DLD1 (cell line): ENCODE results near the gene TALDO1.

Experiments
- in situ Hi-C: cut with HindIII; loops from 2 replicates; pipeline ENCODE4 v1.10.0; 2017; ENCODE audit warnings: low sequenced_read_pairs

Gene TALDO1

DNA sequence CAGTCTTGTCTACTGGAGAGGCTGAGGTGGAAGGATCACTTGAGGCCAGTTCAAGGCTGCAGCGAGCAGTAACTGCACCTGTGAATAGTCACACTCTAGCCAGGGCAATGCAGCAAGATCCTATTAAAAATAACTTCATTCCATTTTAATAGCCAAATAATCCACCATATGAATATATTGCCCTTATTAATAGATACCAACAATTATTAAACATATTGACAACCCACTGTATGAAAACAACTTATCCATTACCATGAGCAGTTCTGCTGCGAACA lies 19.6 kb downstream of the TALDO1 start:
- in situ Hi-C loops, result loop anchor here (25.0 kb wide), 1 partner anchor 105 kb away; no protein-coding TSS in a partner anchor

DNA sequence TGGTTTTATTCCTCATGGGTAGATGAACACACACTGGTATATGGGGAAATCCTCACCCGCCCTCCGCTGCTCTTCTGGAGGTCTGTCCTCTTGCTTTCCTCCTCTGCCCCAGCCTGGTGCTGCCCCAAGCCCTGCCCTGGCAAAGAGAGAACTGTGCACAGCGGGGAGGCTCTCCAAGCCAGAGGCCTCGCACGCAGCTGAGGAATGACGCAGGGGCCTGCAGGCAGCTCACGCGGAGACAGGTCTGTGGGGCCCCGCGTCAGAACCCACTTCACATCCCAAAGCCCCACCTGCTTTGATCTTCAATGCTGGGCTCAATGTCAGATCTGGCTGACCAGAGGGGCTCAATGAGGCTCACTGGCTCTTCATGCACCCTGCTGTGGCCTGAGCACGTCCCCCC lies 20.0 kb downstream of the TALDO1 start:
- in situ Hi-C loops, result loop anchor here (25.0 kb wide), 1 partner anchor 105 kb away; no protein-coding TSS in a partner anchor

DNA sequence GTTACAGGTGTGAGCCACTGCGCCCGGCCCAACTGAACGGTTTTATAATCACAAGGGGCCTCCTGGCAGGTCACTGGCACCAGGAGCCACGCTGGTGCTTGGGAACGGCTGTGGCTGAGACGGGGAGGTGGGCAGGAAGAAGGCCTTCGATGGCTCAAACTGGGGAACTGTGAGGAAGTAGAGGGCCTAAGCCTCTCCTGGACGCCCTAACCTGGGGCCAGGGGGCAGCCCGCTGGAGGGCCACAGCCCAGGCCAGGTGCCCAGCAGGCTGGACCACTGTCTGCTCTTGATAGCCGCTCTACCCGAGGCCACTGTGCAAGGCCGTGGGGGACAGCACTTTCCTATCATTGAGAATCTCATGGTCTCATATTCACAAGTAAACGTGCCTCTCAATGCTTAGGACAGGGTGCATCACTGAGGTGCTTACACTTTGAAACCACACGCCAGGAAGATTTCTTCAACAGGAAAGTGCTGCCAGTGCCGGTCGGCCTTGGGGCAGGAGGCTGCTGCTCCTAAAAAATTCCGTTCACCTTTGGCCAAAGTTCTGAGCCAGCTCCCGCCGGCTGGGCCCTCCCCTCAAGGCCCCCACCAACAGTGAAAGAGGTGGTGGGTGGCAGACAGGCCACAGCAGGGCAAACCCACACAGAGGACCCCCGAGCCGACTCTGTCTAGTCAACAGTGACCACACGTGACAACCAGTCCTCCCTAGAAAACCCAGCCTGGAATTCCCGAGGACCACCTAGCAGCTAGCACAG lies 22.8 kb downstream of the TALDO1 start:
- in situ Hi-C loops, result loop anchor here (25.0 kb wide), 1 partner anchor 108 kb away; no protein-coding TSS in a partner anchor

DNA sequence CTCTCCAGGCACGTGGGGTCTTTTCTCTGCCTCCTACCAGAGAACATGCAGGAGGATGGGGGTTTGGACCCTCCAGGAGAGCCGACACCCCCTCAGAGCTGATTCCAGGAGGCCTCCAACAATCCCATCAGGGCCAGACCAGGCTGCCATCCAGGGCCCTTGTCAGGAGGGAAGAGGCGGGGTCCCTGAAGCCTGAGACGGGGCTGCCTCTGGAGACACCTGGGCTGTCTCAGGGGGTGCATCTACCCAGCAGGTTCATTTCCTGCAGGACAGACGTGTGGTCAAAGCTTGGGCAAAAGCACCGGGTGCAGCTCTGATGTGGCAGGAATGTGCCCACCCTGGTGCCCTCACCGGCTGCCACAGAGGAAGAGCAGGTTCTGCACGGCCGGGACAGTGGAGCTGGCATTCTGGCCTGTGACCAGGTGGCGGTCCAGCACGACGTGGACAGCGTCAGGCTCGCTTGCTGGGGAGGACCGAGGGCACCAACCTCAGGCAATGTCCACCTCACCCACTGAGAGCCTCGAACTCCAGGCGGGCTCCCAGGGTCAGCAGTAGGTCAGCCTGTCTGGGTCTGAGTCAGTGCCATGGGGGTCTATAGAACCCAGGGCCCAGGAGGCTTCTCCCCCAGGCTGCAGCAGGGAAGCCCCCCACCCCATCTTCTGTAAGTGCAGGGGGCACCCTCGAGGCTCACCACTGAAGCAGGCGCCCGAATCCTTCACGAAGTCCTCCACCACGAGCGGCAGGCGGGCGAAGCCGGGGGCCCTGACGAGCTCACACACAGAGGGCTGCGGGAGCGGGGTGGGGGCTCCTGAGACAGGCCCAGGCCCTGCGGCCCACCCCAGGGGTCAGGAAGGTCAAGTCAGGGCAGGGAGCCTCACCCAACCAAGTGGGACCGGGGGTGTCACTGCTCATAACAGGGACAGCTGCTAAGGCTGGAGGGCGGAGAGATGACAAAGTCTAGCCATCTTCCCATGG lies 23.7 kb downstream of the TALDO1 start:
- in situ Hi-C loops, result loop anchor here (25.0 kb wide), 1 partner anchor 109 kb away; no protein-coding TSS in a partner anchor

DNA sequence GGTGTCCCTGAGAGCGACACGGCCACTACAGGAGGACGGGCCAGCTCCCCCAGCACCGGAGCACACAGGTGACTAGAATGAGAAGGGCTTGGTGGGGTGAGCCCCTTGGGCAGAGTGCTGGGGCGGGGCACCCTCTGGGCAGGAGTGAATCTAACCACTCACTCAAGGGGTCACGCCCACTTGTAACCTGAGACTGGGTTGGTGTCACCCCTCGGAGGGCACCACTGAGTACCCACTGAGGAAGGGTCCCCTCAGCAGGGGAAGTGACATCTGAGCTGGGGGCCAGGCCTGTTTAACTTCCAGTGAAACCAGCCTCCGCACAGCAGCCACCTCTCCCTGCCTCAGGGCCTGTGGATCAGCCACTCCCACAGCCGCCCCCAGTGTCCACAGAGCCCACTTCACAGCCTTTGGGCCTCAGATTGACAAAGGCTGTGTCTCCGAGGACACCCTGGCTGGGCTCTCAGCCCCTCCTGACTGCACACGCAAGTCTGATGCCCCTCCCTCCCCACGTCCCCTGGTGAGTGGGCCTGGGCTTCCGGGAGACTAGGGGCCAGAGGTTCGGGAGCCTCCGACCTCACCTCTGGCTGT lies 24.4 kb downstream of the TALDO1 start:
- in situ Hi-C loops, result loop anchor here (25.0 kb wide), 1 partner anchor 109 kb away; no protein-coding TSS in a partner anchor

DNA sequence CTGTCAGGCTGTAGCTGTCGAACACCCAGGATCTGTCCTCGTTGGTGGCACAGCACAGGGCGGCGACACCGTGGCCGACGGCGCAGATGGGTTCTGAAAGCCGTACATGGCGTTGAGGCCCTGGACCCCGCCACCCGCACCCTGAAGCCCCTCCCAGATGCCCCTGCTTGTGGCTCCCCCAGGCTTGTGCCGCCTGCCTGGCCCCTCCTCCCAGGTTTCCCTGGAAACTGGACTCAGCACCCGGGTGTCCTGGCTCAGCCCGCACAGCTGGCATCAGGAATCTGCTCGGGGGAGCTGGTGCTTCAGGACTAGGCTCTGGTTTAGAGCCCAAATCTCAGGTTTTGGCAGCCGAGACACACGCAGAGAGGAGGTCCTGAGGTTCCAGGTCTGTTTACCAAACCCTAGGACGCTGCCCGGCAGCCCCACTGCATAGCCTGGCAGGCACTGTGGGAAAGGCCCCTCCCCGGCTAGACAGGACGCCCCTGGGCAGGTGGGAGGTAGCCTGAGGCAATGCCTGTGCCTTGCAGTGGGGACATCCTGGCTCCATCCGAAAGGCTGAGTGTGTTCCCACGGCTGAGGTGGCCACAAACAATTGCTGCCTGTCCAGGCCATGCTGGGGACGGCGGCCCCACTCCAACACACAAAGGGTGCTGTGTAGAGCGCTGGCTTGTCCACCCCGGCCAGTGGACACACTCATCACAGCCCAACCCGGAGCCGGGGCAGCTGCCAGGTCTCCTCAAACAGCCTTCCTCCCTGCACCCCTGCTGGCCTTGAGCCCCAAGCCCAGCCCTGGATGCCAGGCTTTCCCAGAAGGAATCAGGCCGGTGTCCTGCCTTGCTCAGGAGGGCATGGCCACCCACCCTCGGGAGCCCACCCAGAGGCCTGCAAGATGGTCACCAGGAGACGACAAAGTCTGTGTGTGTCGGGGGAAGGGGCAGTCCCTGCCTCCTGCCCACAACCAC lies 25.4 kb downstream of the TALDO1 start:
- in situ Hi-C loops, result loop anchor here (25.0 kb wide), 1 partner anchor 110 kb away; no protein-coding TSS in a partner anchor

DNA sequence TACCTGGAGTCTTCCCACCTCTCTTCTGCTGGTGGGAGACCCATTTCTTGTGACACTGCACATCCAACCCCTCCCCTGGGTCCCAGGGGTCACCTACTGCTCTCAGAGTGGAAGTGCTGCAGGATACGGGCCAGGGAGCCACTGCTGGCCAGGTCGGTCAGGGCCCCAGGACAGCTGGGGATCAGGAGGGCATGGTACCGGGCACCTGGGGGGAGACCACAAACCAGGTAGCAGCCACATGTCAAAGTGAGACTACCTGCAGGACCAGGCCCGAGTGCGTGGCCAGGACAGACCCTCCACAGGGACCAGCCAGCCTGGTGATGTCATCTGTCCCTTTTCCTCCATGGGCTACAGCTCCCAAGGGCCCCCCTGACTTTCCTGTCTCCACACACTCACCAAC lies 26.2 kb downstream of the TALDO1 start:
- in situ Hi-C loops, result loop anchor here (25.0 kb wide), 1 partner anchor 111 kb away; no protein-coding TSS in a partner anchor

DNA sequence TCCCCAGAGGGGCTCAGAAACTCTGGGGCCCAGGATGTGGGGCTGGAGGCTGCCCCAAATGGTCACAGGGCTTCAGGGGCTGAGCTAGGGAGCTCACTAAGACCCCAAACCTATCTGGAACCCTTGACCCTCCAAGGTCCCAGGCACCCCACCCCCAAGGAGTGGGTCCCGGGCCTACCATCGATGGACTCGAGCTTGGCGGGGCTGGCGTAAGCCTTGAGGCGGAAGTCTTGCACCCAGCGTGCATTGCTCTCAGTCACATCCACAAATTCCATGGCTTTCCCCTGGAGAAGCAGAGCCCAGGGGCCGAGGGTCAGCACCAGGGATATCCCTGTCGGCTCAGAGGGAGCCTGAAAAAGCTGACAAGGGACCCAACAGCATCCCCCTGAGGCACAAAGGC lies 26.6 kb downstream of the TALDO1 start:
- in situ Hi-C loops, result loop anchor here (25.0 kb wide), 1 partner anchor 112 kb away; no protein-coding TSS in a partner anchor

DNA sequence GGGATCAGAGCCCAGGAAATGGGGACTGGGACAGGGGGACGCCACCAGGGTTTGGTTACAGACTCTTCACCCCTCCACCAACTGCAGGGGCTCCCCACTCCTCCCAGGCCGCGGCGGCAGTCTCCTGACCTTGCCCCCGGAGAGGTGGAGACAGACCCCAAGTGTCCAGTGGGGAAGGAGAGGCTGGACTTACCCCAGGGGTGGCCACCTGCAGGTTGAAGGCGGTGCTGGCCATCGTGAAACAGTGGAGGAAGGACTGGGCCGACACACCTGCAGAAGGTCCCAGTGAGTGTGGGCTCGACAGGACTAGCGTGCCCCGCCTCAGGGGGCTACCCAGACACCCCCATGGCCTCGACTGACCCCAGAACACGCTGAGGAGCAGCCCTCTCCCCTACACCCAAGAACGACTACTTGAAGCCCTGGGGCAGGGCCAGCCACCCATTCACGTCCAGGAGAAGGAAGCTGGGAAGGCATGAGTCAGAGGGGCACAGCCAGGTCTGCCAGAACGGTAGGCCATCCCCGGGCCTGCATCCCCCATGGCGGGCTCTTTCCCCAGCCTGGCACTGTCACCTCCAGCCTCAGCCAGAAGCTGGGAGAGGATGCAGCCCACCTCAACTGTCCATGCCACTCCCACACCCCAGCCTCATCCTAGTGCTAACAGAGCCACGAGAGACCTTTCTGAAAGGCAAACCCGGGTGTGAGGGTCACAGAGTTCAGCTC lies 27.8 kb downstream of the TALDO1 start:
- in situ Hi-C loops, result loop anchor here (25.0 kb wide), 1 partner anchor 113 kb away; no protein-coding TSS in a partner anchor

DNA sequence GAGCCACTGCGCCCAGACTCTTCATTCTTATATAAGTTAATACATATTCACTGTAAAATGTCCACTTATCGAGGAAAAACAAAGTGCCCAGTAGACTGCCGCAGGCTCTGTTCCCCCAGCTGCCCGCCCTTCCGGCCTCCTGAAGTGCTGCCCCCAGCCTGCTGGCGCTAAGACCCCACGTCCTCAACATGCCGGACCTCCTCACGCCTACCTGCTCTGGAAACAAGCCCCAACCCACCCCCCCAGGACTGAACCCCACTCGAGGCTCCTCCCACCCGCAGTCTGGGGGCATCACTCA lies 28.9 kb downstream of the TALDO1 start:
- in situ Hi-C loops, result no loop called here

DNA sequence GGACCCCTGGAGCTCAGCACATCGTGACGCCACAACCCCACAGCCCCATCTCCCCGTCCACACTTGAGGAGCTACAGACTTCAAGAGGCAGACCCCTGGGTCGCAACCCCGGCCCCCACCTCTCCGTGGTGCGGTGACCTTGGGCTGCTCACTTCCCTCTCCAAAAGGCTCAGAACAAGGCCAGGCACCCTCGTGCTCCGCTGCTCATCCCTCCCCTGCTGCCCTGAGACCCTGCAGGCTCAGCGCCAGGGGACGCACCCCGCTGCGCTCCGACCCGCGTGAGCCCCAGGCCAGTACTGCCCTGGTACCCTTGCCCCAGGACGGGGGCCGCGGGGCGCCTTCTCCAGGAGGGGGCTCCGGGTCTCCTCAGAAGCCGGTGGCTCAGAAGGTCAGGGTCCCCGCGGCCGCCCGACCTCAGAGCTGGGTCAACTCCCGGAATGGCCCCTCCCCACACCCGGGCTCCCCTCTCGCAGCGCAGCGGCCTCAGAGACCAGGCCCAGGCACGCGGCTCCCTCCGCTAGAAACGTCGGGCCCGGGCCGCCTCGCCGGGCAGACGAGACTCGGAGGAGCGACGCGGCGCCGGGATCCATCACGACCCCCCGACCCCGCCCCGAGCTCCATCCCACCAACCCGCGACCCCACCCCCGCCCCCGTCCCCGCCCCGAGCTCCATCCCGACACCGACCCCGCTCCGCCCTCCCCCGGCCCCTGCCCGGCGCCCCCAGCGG lies 29.5 kb downstream of the TALDO1 start:
- in situ Hi-C loops, result no loop called here

DNA sequence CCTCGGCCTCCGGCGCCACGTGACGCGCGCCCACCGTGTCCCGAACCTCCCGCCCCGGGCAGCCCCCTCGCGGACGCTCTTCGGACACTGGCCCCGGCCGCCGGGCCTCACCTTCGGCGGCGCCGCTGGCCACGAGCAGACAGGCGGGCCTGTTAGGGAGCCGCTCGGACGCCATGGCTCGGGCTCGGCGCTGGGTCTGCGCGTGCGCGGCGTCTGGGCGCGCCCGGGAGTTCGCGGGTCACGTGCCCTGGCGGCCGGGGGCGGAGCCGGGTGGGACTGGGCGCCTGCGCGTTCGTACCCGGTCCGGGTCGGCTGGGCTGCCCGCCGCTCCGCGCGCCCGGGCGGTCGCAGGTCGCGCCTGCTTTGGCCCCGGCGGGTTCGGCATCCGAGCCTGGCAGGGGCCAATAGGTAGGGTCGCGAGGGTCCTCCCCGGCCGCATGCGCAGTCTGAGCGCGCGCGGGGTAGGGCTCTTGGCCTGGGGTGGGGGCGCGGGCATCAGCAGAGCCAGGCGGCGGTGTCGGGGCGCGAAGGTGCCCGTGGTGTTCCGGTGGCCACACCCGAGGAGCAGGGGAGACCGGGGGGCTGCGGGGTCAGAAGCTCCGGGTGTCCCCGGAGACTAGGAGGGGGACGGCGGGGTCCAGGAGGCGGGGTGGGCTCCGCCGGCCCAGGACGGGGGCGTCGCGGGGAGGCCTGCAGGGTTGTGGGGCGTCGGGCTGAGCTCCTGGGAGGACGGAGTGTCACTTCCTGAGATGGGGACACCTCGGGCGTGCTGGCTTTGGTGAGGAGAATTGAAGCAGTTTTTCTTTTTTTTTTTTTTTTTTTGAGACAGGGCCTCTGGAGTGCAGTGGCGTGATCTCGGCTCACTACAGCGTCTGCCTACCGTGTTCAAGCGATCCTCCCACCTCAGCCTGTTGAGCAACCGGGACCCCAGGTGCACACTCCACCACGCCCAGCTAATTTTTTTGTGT lies 30.3 kb downstream of the TALDO1 start, which contains the start of gene GATD1:
TSS of gene GATD1 (minus strand) at position 200 of the 968 bp plus-strand sequence. CDS start at position 175, 25 bp downstream.
- in situ Hi-C loops, result no loop called here

DNA sequence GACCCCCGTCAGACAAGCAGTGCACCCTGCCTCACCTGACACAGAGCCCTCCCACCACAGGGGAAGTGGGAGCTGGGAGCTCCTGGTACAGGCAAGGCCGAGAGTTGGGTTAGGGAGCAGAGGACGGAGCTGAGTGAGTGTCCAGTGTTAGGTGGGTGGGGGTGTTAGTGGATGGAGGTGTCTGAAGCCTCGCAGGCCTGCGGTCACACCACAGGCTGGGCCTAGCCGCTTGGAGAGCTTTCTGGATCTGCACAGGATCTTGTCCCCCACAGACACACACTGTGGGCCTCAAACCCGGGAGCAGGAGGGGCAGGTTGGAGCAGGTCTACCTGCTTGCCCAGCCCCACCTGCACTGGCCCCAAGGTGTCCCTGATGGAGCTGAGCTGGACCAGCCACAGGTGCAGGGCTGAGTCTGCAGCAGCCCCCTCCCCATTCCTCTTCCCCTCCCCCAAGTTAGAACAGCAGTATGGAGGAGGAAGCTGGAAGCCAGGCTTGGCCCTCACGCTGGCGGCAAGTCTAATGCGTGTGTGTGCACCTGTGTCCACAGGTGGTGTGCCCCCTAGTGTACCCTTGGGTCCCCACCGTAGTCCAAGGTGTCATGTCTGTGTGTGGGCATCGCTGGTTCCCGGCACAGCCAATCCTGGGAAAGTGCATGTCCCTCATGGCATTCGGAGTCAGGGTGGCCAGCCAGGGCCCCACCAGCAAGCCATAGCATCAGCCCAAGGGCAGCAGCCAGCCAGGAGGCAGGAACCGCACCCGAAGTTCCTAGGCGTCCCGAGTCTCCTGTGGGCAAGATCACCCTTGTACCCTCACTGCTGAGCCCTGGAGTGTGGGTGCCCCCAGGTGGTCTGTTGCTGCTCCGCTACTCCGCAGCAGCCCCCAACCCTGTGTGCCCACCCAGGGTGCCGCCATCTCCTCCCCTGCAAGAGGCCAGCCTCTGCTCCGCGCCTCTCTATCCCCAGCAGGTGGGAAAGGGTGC lies 32.0 kb downstream of the TALDO1 start:
- in situ Hi-C loops, result no loop called here

DNA sequence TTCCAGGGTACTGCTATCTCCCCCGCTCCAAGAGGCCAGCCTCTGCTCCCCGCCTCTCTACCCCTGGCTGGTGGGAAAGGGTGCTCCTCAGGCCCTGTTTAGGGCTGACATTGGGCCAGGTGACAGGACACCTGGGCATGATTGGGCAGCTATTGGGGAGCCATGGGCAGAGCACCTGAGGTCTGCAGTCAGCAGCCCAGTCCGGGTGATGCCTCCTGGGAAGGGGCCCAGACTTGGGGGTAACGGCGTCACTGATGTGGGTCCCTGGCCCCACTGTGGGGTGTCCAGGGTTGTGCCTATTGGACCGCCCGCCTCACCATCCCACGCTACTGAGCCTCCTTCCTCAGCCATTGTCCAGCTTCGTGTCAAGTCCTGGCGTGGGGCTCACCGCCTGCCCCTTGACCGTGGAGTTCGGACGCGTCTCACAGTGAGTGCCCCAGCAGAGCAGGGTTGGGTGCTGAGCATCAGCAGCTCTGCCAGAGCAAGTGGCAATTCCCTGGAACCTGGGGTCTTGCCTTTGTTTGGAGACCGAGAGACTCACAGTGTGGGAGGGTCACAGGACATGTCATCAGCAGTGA lies 32.8 kb downstream of the TALDO1 start:
- in situ Hi-C loops, result no loop called here

DNA sequence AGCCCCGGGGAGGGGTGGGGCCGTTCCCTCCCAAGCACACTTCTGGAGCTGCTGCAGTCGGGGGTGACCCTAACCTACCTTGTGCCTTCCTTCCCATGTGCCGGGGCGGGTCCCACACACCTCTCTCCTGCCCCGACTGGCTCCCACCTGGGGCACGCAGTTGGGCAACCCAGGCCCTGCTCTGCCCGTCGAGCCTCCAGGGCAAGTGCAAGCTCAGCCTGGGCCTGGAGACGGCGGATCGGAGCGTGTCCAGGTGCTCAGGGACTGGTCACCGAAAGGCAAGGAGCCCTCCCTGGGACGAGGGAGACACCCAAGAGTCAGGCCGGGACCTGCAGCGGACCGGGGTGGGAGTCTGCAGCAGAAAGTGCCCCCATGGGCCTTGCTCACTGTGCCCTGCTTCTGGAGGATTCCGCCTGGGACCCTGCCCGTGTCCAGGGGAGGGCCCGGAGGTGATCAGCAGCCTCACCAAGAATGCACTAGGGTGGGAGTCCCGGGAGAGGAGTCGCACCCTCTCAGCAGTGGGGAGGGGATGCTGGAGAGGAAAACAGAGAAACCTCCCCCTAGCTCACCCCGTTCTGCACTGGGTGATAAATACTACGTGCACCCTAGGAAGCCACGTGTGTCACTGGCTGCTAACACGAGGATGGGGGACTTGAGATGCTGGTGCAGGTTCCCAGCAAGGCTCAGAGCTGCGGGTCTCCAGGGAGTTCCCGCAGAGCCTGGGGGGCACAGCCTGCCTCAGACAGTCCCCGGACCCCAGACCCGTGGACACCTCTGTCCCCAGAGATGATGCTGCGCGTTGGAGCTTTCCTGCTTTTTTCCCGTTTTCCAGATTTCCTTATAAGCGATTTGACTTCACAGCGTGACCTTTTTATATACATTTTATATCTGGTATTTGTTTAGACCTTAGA lies 35.3 kb downstream of the TALDO1 start:
- in situ Hi-C loops, result no loop called here
